Osteocyte (in vitro differentiated cells): ENCODE results near the gene ZNF365. TPM values are rescaled to one million over a fixed set of nuclear protein-coding genes. Genes with fewer than 3 reads are reported as not detected.

Experiments
- DNase-seq: peaks from one replicate; pipeline ENCODE4 v3.0.0; 2021; ENCODE audit warnings: mixed read lengths; ENCODE audit not compliant: unreplicated experiment; ENCODE audit errors: extremely low spot score
- H3K27ac Mint-ChIP-seq: one replicate; pipeline ENCODE4 v1.8.0; 2021; ENCODE audit warnings: mild to moderate bottlenecking, mixed read lengths; ENCODE audit not compliant: unreplicated experiment
- H3K27me3 Mint-ChIP-seq: one replicate; pipeline ENCODE4 v1.8.0; 2021; ENCODE audit warnings: mixed read lengths; ENCODE audit not compliant: unreplicated experiment
- H3K36me3 Mint-ChIP-seq: one replicate; pipeline ENCODE4 v1.8.0; 2021; ENCODE audit warnings: mixed read lengths; ENCODE audit not compliant: unreplicated experiment
- H3K4me1 Mint-ChIP-seq: one replicate; pipeline ENCODE4 v1.8.0; 2021; ENCODE audit warnings: mixed read lengths; ENCODE audit not compliant: unreplicated experiment
- H3K4me3 Mint-ChIP-seq: one replicate; pipeline ENCODE4 v1.8.0; 2021; ENCODE audit warnings: mild to moderate bottlenecking, moderate library complexity, mixed read lengths; ENCODE audit not compliant: unreplicated experiment
- H3K9me3 Mint-ChIP-seq: one replicate; pipeline ENCODE4 v1.8.0; 2021; ENCODE audit warnings: mixed read lengths; ENCODE audit not compliant: unreplicated experiment
- total RNA-seq: library from RNA; stranded (reverse); gene quantifications from 2 replicates; pipeline ENCODE4 v1.2.1, GENCODE V29; 2021
- TF ChIP-seq, protein P1 (sequence below): fragments of 200-600 bp; sonication (generic); IDR thresholded peaks from 2 replicates; pipeline ENCODE4 v1.5.0; 2021; ENCODE audit warnings: antibody characterized with exemption, mild to moderate bottlenecking, moderate library complexity

ZNF365 gene
- total RNA-seq, 1 donor from 2014 or later = 1.0 TPM

DNA sequence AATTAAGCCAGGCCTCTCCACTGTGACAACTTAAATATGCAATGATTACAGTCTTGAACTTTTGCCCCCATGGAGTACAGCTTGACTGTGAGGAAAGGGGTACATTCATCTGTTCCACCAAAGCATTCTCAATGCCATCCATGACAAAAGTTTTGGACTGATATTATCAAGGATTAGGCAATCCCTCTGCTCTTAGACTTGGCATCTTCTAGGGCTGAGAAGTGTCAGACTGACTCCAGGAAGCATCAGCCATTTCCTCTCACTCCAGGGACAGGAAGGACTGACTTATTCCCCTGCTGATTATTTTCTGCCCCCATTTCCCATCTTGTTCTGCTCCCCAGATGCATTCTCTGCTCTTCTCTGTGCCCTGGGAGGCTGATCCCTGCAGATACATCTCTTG is 69.7 kb downstream of the ZNF365 start:
- DNase-seq = no peak
- no peak overlapping the region for H3K27ac Mint-ChIP-seq
- no peaks in the 10 kb centered on the region for H3K4me1 Mint-ChIP-seq
- H3K36me3 Mint-ChIP-seq = no peaks in the 10 kb centered on the region
- no peaks in the 10 kb centered on the region for H3K9me3 Mint-ChIP-seq
- H3K27me3 Mint-ChIP-seq = no peaks in the 10 kb centered on the region
- TF ChIP-seq, protein P1, sequence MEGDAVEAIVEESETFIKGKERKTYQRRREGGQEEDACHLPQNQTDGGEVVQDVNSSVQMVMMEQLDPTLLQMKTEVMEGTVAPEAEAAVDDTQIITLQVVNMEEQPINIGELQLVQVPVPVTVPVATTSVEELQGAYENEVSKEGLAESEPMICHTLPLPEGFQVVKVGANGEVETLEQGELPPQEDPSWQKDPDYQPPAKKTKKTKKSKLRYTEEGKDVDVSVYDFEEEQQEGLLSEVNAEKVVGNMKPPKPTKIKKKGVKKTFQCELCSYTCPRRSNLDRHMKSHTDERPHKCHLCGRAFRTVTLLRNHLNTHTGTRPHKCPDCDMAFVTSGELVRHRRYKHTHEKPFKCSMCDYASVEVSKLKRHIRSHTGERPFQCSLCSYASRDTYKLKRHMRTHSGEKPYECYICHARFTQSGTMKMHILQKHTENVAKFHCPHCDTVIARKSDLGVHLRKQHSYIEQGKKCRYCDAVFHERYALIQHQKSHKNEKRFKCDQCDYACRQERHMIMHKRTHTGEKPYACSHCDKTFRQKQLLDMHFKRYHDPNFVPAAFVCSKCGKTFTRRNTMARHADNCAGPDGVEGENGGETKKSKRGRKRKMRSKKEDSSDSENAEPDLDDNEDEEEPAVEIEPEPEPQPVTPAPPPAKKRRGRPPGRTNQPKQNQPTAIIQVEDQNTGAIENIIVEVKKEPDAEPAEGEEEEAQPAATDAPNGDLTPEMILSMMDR = no peak
- H3K4me3 Mint-ChIP-seq = no peak overlapping the region

GRCh38 chr10:62446627-62447026 is 72.5 kb downstream of the ZNF365 start:
- Mint-ChIP-seq H3K27ac (no peak overlapping the region), H3K27me3 (no peaks in the 10 kb centered on the region), H3K9me3 (no peaks in the 10 kb centered on the region), H3K36me3 (no peaks in the 10 kb centered on the region), H3K4me3 (no peak overlapping the region), H3K4me1 (no peaks in the 10 kb centered on the region)
- DNase-seq = no peak
- TF ChIP-seq, protein P1 = no peak

- no peak overlapping the region for H3K4me3 Mint-ChIP-seq
- no peak overlapping the region for H3K27ac Mint-ChIP-seq
- TF ChIP-seq, protein P1 = no peak
- no peaks in the 10 kb centered on the region for H3K27me3 Mint-ChIP-seq
- no peak for DNase-seq
- H3K9me3 Mint-ChIP-seq = peaks cover 5% of the 10 kb centered on the region
- no peaks in the 10 kb centered on the region for H3K36me3 Mint-ChIP-seq
- H3K4me1 Mint-ChIP-seq = peaks cover 10% of the 10 kb centered on the region
Observed at GRCh38 chr10:62450912-62451610, 76.9 kb downstream of the ZNF365 start.

- Mint-ChIP-seq H3K27me3 (no peaks in the 10 kb centered on the region), H3K4me3 (no peak overlapping the region)
- DNase-seq = no peak
Observed at GRCh38 chr10:62451611-62451975, 77.4 kb downstream of the ZNF365 start.

More at GRCh38 chr10:62451611-62451975, 77.4 kb downstream of the ZNF365 start:
- TF ChIP-seq, protein P1 = no peak
- Mint-ChIP-seq H3K36me3 (no peaks in the 10 kb centered on the region), H3K4me1 (peaks cover 10% of the 10 kb centered on the region), H3K9me3 (peaks cover 5% of the 10 kb centered on the region), H3K27ac (no peak overlapping the region)

Other genes starting within 250 kb of the ZNF365 start
- 1.9 and 2.4 TPM in 2 replicates for gene RTKN2, start 105.5 kb upstream of the ZNF365 start, total RNA-seq